ENCODE measurements around the gene PPFIA1.

The PPFIA1 gene

GRCh38 chr11:70338594-70338993 lies 68.1 kb downstream of the PPFIA1 start:
- intact Hi-C loops (cut with DNase I; ENCODE audit: low total_unique reads), result no loop called here

GRCh38 chr11:70339066-70339465 lies 68.6 kb downstream of the PPFIA1 start:
- no peaks in the 10 kb centered on the region for H3K27me3 ChIP-seq
- intact Hi-C loops (cut with DNase I; ENCODE audit: low total_unique reads), result no loop called here
- H3K27ac ChIP-seq, result no peak overlapping the region
- no peak for DNase-seq
- no peaks in the 10 kb centered on the region for H3K9me3 ChIP-seq
- no peak for TF ChIP-seq CTCF (IDR thresholded peaks at IDR 0.05)
- no peak overlapping the region for H3K4me3 ChIP-seq
- no peaks in the 10 kb centered on the region for H3K4me1 ChIP-seq
- H3K36me3 ChIP-seq, result peaks cover 78 to 95% (median 82%) of the 10 kb centered on the region in 3 donors

More at GRCh38 chr11:70338594-70338993, 68.1 kb downstream of the PPFIA1 start:
- Histone ChIP-seq H3K4me1 (no peaks in the 10 kb centered on the region), H3K27ac (no peak overlapping the region), H3K27me3 (no peaks in the 10 kb centered on the region), H3K9me3 (no peaks in the 10 kb centered on the region), H3K4me3 (no peak overlapping the region), H3K36me3 (peaks cover 78 to 95% (median 82%) of the 10 kb centered on the region in 3 donors)
- no peak for TF ChIP-seq CTCF (IDR thresholded peaks at IDR 0.05)
- no peak for DNase-seq

- no peak for DNase-seq
- intact Hi-C loops (cut with DNase I; ENCODE audit: low total_unique reads), result no loop called here
- no peaks in the 10 kb centered on the region for H3K9me3 ChIP-seq
- H3K36me3 ChIP-seq, result peaks cover 68 to 92% (median 76%) of the 10 kb centered on the region in 3 donors
- H3K27ac ChIP-seq, result no peak overlapping the region
- no peak for TF ChIP-seq CTCF (IDR thresholded peaks at IDR 0.05)
- H3K4me3 ChIP-seq, result no peak overlapping the region
- no peaks in the 10 kb centered on the region for H3K4me1 ChIP-seq
- no peaks in the 10 kb centered on the region for H3K27me3 ChIP-seq
These were observed 71.5 kb downstream of the PPFIA1 start for GRCh38 chr11:70341881-70342429.

- Histone ChIP-seq H3K36me3 (peaks cover 75 to 93% (median 81%) of the 10 kb centered on the region in 3 donors), H3K9me3 (no peaks in the 10 kb centered on the region), H3K27ac (no peak overlapping the region), H3K4me1 (no peaks in the 10 kb centered on the region), H3K27me3 (no peaks in the 10 kb centered on the region), H3K4me3 (no peak overlapping the region)
- DNase-seq, result no peak
- no peak for TF ChIP-seq CTCF (IDR thresholded peaks at IDR 0.05)
- intact Hi-C loops (cut with DNase I; ENCODE audit: low total_unique reads), result no loop called here
These were observed 73.1 kb downstream of the PPFIA1 start for GRCh38 chr11:70343636-70344035.

GRCh38 chr11:70348191-70348590 lies 77.7 kb downstream of the PPFIA1 start:
- no peak overlapping the region for H3K27ac ChIP-seq
- H3K4me3 ChIP-seq, result no peak overlapping the region
- DNase-seq, result no peak
- H3K9me3 ChIP-seq, result no peaks in the 10 kb centered on the region
- H3K27me3 ChIP-seq, result no peaks in the 10 kb centered on the region
- H3K4me1 ChIP-seq, result no peaks in the 10 kb centered on the region
- TF ChIP-seq CTCF (IDR thresholded peaks at IDR 0.05), result no peak
- intact Hi-C loops (cut with DNase I; ENCODE audit: low total_unique reads), result no loop called here
- peaks cover 55 to 76% (median 67%) of the 10 kb centered on the region in 3 donors for H3K36me3 ChIP-seq

- no peaks in the 10 kb centered on the region for H3K4me1 ChIP-seq
- H3K4me3 ChIP-seq, result no peak overlapping the region
- DNase-seq, result no peak
- peaks cover 51 to 72% (median 63%) of the 10 kb centered on the region in 3 donors for H3K36me3 ChIP-seq
- TF ChIP-seq CTCF (IDR thresholded peaks at IDR 0.05), result no peak
- H3K27ac ChIP-seq, result no peak overlapping the region
- intact Hi-C loops (cut with DNase I; ENCODE audit: low total_unique reads), result no loop called here
- no peaks in the 10 kb centered on the region for H3K9me3 ChIP-seq
- H3K27me3 ChIP-seq, result no peaks in the 10 kb centered on the region
These were observed 78.1 kb downstream of the PPFIA1 start for GRCh38 chr11:70348608-70349007.
